Small intestine (tissue), 7 donors: ENCODE data around the gene USP5. TPM values are rescaled to one million over a fixed set of nuclear protein-coding genes. Genes with fewer than 3 reads are reported as not detected.
"Not testable (repeated sequence)": the region's sequence is repeated elsewhere in the genome, so short reads cannot be mapped to it uniquely, and the experiment has no call there.

Source experiments
- DNase-seq, 2 donors: peaks; one replicate each; pipeline versions ENCODE4 v3.0.0 to v3.0.0-alpha.2; 2013
- FAIRE-seq: peaks from 2 replicates; lab custom pipeline; 2012; peaks lifted over from hg19 to GRCh38; lab: Jason Lieb, UNC
- H3K27ac ChIP-seq, 3 donors: one replicate each; pipeline ENCODE4 v1.5.1; 2013; ENCODE audit warnings: low read length in 2 of 3, mild to moderate bottlenecking in 2 of 3, control low read depth in 1 of 3, inconsistent platforms in 1 of 3, low read depth in 1 of 3, moderate library complexity in 1 of 3
- H3K27me3 ChIP-seq, 3 donors: one replicate each; pipeline ENCODE4 v1.6.1; 2013; ENCODE audit warnings: low read length in 3 of 3, inconsistent platforms in 1 of 3; ENCODE audit not compliant: control insufficient read depth in 3 of 3, insufficient read depth in 3 of 3
- H3K36me3 ChIP-seq, 3 donors: one replicate each; pipeline ENCODE4 v1.6.1; 2013; ENCODE audit warnings: low read length in 3 of 3, inconsistent platforms in 1 of 3, low read depth in 1 of 3, mild to moderate bottlenecking in 1 of 3, moderate library complexity in 1 of 3; ENCODE audit not compliant: control insufficient read depth in 3 of 3, insufficient read depth in 2 of 3
- H3K4me1 ChIP-seq, 3 donors: one replicate each; pipeline ENCODE4 v1.6.1; 2013; ENCODE audit warnings: low read length in 2 of 3, inconsistent platforms in 1 of 3, low read depth in 1 of 3, mild to moderate bottlenecking in 1 of 3, moderate library complexity in 1 of 3; ENCODE audit not compliant: control insufficient read depth in 3 of 3, insufficient read depth in 2 of 3
- H3K4me3 ChIP-seq, 3 donors: one replicate each; pipeline ENCODE4 v1.5.1; 2013; ENCODE audit warnings: low read length in 3 of 3, control low read depth in 1 of 3, inconsistent platforms in 1 of 3, low read depth in 1 of 3, mild to moderate bottlenecking in 1 of 3, moderate library complexity in 1 of 3
- H3K9me3 ChIP-seq, 2 donors: one replicate each; pipeline ENCODE4 v1.6.1; 2013; ENCODE audit warnings: low read depth in 1 of 2, low read length in 1 of 2; ENCODE audit not compliant: control insufficient read depth in 2 of 2, insufficient read depth in 1 of 2
- WGBS, 3 donors: extraction: QIAGEN DNeasy Blood & Tissue Kit; methylation state at CpG; one replicate each; pipeline ENCODE4 v1.1.7; 2013; 5-methylcytosine and 5-hydroxymethylcytosine counted together
- polyA plus RNA-seq, 4 donors: library from polyadenylated mRNA; stranded (reverse) in 3 of 4; unstranded in 1 of 4; fragments of 200-250 nt in 3 of 4; fragments of 120-200 nt in 1 of 4; gene quantifications; one replicate each; pipeline versions ENCODE4 v1.2.1 to v1.2.3, GENCODE V29; 2013
- donor health status: healthy with polysubstance abuse.
- donor health status: control.
- donor health status: control.
- donor health status: Bipolar disorder and iron deficiency.
- donor health status: healthy.

USP5 gene
- polyA plus RNA-seq, 4 donors, result 31.9 to 54.0 (median 39.2) TPM

GRCh38 chr12:6867413-6868210 lies 15.7 kb downstream of the USP5 start, which contains the start of gene TPI1:
TSS of gene TPI1 (plus strand) at chr12:6867531. CDS start at chr12:6867567, 36 bp downstream.
- peaks cover 0 to 44% (median 3%) of the 10 kb centered on the region in 3 donors for H3K4me1 ChIP-seq
- 0 to 1% (median 0%) methylated on average over 67 to 86 of the region's 86 CpGs for WGBS, 3 donors
- no peak for FAIRE-seq

GRCh38 chr12:6868211-6869048 lies 16.5 kb downstream of the USP5 start:
- peaks cover 5 to 74% (median 6%) of the 10 kb centered on the region in 3 donors for H3K36me3 ChIP-seq
- DNase-seq, result peak in 1 of 2 donors; percentile 26

More at GRCh38 chr12:6867413-6868210, 15.7 kb downstream of the USP5 start, which contains the start of gene TPI1:
- DNase-seq, result peak; percentile 81 to 91
- peak within 1 kb of the TSS; percentile 90 to 95 (median 94) for H3K27ac ChIP-seq
- H3K36me3 ChIP-seq, result peaks cover 8 to 81% (median 8%) of the 10 kb centered on the region in 3 donors
- H3K4me3 ChIP-seq, result peak within 1 kb of the TSS; percentile 86 to 95 (median 93)
- no peaks in the 10 kb centered on the region for H3K27me3 ChIP-seq
- H3K9me3 ChIP-seq, result no peaks in the 10 kb centered on the region

GRCh38 chr12:6869049-6870021 lies 17.4 kb downstream of the USP5 start:
- FAIRE-seq (no peak), DNase-seq (peak; percentile 89 to 92)
- 14 to 32% (median 15%) methylated on average over 12 of the region's 12 CpGs for WGBS, 3 donors
- Histone ChIP-seq H3K27ac (peak overlapping the region; percentile 52 to 90 (median 59)), H3K27me3 (no peaks in the 10 kb centered on the region), H3K4me1 (peaks cover 0 to 49% (median 3%) of the 10 kb centered on the region in 3 donors), H3K4me3 (peak overlapping the region in 2 of 3 donors; percentile 86 to 95), H3K36me3 (peaks cover 0 to 65% (median 6%) of the 10 kb centered on the region in 3 donors), H3K9me3 (no peaks in the 10 kb centered on the region)

More at GRCh38 chr12:6868211-6869048, 16.5 kb downstream of the USP5 start:
- peaks cover 0 to 44% (median 3%) of the 10 kb centered on the region in 3 donors for H3K4me1 ChIP-seq
- no peaks in the 10 kb centered on the region for H3K27me3 ChIP-seq
- no peaks in the 10 kb centered on the region for H3K9me3 ChIP-seq
- WGBS, 3 donors, result 4 to 7% (median 6%) methylated on average over 22 of the region's 22 CpGs
- FAIRE-seq, result no peak
- H3K4me3 ChIP-seq, result peak overlapping the region; percentile 86 to 95 (median 93)
- peak overlapping the region; percentile 90 to 95 (median 94) for H3K27ac ChIP-seq

- Histone ChIP-seq H3K27ac (peak overlapping the region in 1 of 3 donors; percentile 52), H3K4me1 (peaks cover 0 to 49% (median 3%) of the 10 kb centered on the region in 3 donors), H3K36me3 (peaks cover 0 to 56% (median 3%) of the 10 kb centered on the region in 3 donors)
- not testable (repeated sequence) for H3K27me3 ChIP-seq, H3K4me3 ChIP-seq, FAIRE-seq, H3K9me3 ChIP-seq, DNase-seq
- 50 to 83% (median 59%) methylated on average over 2 to 4 of the region's 4 CpGs for WGBS, 3 donors
Measured at GRCh38 chr12:6870304-6870703, 18.4 kb downstream of the USP5 start.

- Histone ChIP-seq H3K9me3 (no peaks in the 10 kb centered on the region), H3K27me3 (no peaks in the 10 kb centered on the region), H3K4me3 (peak overlapping the region in 2 of 3 donors; percentile 62 to 95), H3K4me1 (peaks cover 0 to 49% (median 3%) of the 10 kb centered on the region in 3 donors), H3K36me3 (peaks cover 0 to 51% (median 3%) of the 10 kb centered on the region in 3 donors), H3K27ac (peak overlapping the region; percentile 22 to 94 (median 52))
- WGBS, 3 donors, result 46 to 66% (median 62%) methylated on average over 11 to 12 of the region's 12 CpGs
- DNase-seq (peak; percentile 78 to 90), FAIRE-seq (no peak)
Measured at GRCh38 chr12:6871052-6871957, 19.4 kb downstream of the USP5 start.

- no peak for FAIRE-seq
Measured at GRCh38 chr12:6872073-6873048, 20.4 kb downstream of the USP5 start.

More at GRCh38 chr12:6872073-6873048, 20.4 kb downstream of the USP5 start:
- Histone ChIP-seq H3K4me3 (peak overlapping the region; percentile 57 to 95 (median 62)), H3K36me3 (peaks cover 0 to 48% (median 3%) of the 10 kb centered on the region in 3 donors), H3K4me1 (peaks cover 0 to 44% (median 3%) of the 10 kb centered on the region in 3 donors), H3K27ac (peak overlapping the region; percentile 75 to 94 (median 83)), H3K9me3 (no peaks in the 10 kb centered on the region), H3K27me3 (no peaks in the 10 kb centered on the region)
- 2% methylated on average over 39 to 40 of the region's 40 CpGs for WGBS, 3 donors
- DNase-seq, result peak; percentile 79 to 95
